HCT116 (cell line): ENCODE measurements around the gene NLRP1. TPM values are rescaled to one million over a fixed set of nuclear protein-coding genes. Genes with fewer than 3 reads are reported as not detected.

Experiments
- ATAC-seq: fragments of 200-7000 bp; cut with Tn5 transposase; 2 replicates; pipeline ENCODE4 v1.9.1; 2020; ENCODE audit warnings: mild to moderate bottlenecking, moderate library complexity
- BruUV-seq: library from RNA; stranded (reverse); fragments of 400-500 nt; replicated peaks from 2 replicates; lab custom pipeline; 2021; lab: Mats Ljungman, UMichigan
- CTCF ChIA-PET: fragments of 300-600 bp; sonication (Branson Sonifier 250); formaldehyde crosslinking; loops from one replicate; lab custom pipeline; 2021; ENCODE audit warnings: antibody characterized with exemption; lab: Charles Lee
- POLR2A ChIA-PET: fragments of 300-600, 350-600 bp; sonication (Branson Sonifier 250); formaldehyde crosslinking; loops from one replicate; lab custom pipeline; 2021; ENCODE audit warnings: antibody characterized with exemption; lab: Charles Lee
- RAD21 ChIA-PET, 2 experiments: fragments of 300-600 bp; sonication (Branson Sonifier 250); formaldehyde crosslinking; loops; one replicate each; lab custom pipeline; 2023; ENCODE audit warnings: low total read pairs in 2 of 2; ENCODE audit not compliant: uncharacterized antibody in 2 of 2, unreplicated experiment in 2 of 2, low non-redundant PET in 1 of 2; lab: Charles Lee
- DNase-seq: peaks from one replicate; pipeline ENCODE4 v3.0.0-alpha.2; 2010; ENCODE audit warnings: low read depth, low spot score
- H2AFZ ChIP-seq: fragments of 200-600 bp; shearing (Covaris generic), sonication (generic); 2 replicates; pipeline ENCODE4 v1.6.1; 2017; ENCODE audit warnings: low read depth, mixed run types, mixed read lengths, antibody characterized with exemption, low read length; ENCODE audit not compliant: poor library complexity, severe bottlenecking
- H3K27ac ChIP-seq: 2 replicates; pipeline ENCODE4 v1.5.1; 2012; ENCODE audit warnings: low read depth, low read length
- H3K27me3 ChIP-seq: fragments of 200-600 bp; sonication (generic); 2 replicates; pipeline ENCODE4 v1.6.1; 2016; ENCODE audit warnings: mixed run types, low read length, mixed read lengths; ENCODE audit not compliant: insufficient read depth
- H3K36me3 ChIP-seq, 2 experiments: fragments of 200-500 bp in 1 of 2; fragments of 200-600 bp in 1 of 2; sonication (Bioruptor generic) in 1 of 2; sonication (generic) in 1 of 2; 2 replicates each; pipeline versions ENCODE4 v1.5.1 to v1.6.1; 2014 to 2016; ENCODE audit warnings: low read length in 2 of 2, inconsistent platforms in 1 of 2, mixed read lengths in 1 of 2, mixed run types in 1 of 2; ENCODE audit not compliant: insufficient read depth in 2 of 2, control insufficient read depth in 1 of 2
- H3K4me1 ChIP-seq, 2 experiments: fragments of 200-600 bp in 1 of 2; sonication (generic) in 1 of 2; 2 replicates each; pipeline versions ENCODE4 v1.5.1 to v1.6.1; 2012 to 2017; ENCODE audit warnings: low read length in 2 of 2, inconsistent platforms in 1 of 2, mild to moderate bottlenecking in 1 of 2, mixed read lengths in 1 of 2, mixed run types in 1 of 2, moderate library complexity in 1 of 2; ENCODE audit not compliant: insufficient read depth in 2 of 2, control insufficient read depth in 1 of 2
- H3K4me2 ChIP-seq: fragments of 200-600 bp; sonication (generic); 2 replicates; pipeline ENCODE4 v1.6.1; 2017; ENCODE audit warnings: mixed run types, low read length, mixed read lengths
- H3K4me3 ChIP-seq, 2 experiments: fragments of 200-600 bp in 1 of 2; sonication (generic) in 1 of 2; replicated peaks in 1 of 2; 2 replicates each; pipeline ENCODE4 v1.5.1; 2011 to 2016; ENCODE audit warnings: low read length in 2 of 2, control low read depth in 1 of 2, low read depth in 1 of 2, mild to moderate bottlenecking in 1 of 2, mixed read lengths in 1 of 2, mixed run types in 1 of 2
- H3K79me2 ChIP-seq: fragments of 200-600 bp; sonication (generic); 2 replicates; pipeline ENCODE4 v1.6.1; 2017; ENCODE audit warnings: mild to moderate bottlenecking, mixed run types, low read length, moderate library complexity, mixed read lengths; ENCODE audit not compliant: insufficient read depth
- H3K9ac ChIP-seq: fragments of 200-600 bp; sonication (generic); 2 replicates; pipeline ENCODE4 v1.6.1; 2016; ENCODE audit warnings: low read length, mixed read lengths
- H3K9me2 ChIP-seq: fragments of 200-600 bp; sonication (generic), shearing (Covaris generic); 2 replicates; pipeline ENCODE4 v1.6.1; 2017; ENCODE audit warnings: mixed run types, mild to moderate bottlenecking, moderate library complexity; ENCODE audit not compliant: insufficient read depth
- H3K9me3 ChIP-seq, 2 experiments: fragments of 200-500 bp in 1 of 2; fragments of 200-600 bp in 1 of 2; sonication (Bioruptor generic) in 1 of 2; sonication (generic) in 1 of 2; 2 replicates each; pipeline ENCODE4 v1.6.1; 2014 to 2017; ENCODE audit warnings: low read length in 2 of 2, mixed read lengths in 2 of 2, inconsistent platforms in 1 of 2, low read depth in 1 of 2, mild to moderate bottlenecking in 1 of 2, mixed run types in 1 of 2, moderate library complexity in 1 of 2; ENCODE audit not compliant: control insufficient read depth in 1 of 2, insufficient read depth in 1 of 2
- H4K20me1 ChIP-seq: fragments of 200-600 bp; sonication (generic), shearing (Covaris generic); 2 replicates; pipeline ENCODE4 v1.6.1; 2017; ENCODE audit warnings: mixed run types, mild to moderate bottlenecking, moderate library complexity; ENCODE audit not compliant: insufficient read depth
- ATF3 ChIP-seq: IDR thresholded peaks from 2 replicates; pipeline ENCODE4 v1.6.1; 2012
- CTCF ChIP-seq, 3 experiments: fragments of 200-600 bp in 1 of 3; sonication (generic) in 1 of 3; IDR thresholded peaks in 2 of 3; conservative IDR thresholded peaks in 1 of 3; 2 replicates each; pipeline ENCODE4 v1.5.1; 2012 to 2017; ENCODE audit warnings: low read depth in 2 of 3, low read length in 2 of 3, antibody characterized with exemption in 1 of 3, borderline replicate concordance in 1 of 3, control low read depth in 1 of 3, mild to moderate bottlenecking in 1 of 3, mixed read lengths in 1 of 3, mixed run types in 1 of 3, moderate library complexity in 1 of 3; ENCODE audit not compliant: insufficient read depth in 1 of 3
- EZH2 ChIP-seq: fragments of 200-600 bp; sonication (generic); IDR thresholded peaks from 2 replicates; pipeline ENCODE4 v1.6.1; 2017; ENCODE audit warnings: antibody characterized with exemption, mixed run types
- EZH2phosphoT487 ChIP-seq: fragments of 200-600 bp; IDR thresholded peaks from 2 replicates; pipeline ENCODE4 v1.6.1; 2018; ENCODE audit warnings: antibody characterized with exemption, borderline replicate concordance
- FOSL1 ChIP-seq: IDR thresholded peaks from 2 replicates; pipeline ENCODE4 v1.6.1; 2012; ENCODE audit warnings: low read depth
- JUND ChIP-seq: IDR thresholded peaks from 2 replicates; pipeline ENCODE4 v1.6.1; 2012
- MAX ChIP-seq: IDR thresholded peaks from 2 replicates; pipeline ENCODE4 v1.6.1; 2012
- POLR2AphosphoS5 ChIP-seq: IDR thresholded peaks from 2 replicates; pipeline ENCODE4 v1.6.1; 2011; ENCODE audit warnings: mild to moderate bottlenecking, low read depth, low read length, moderate library complexity
- RAD21 ChIP-seq: IDR thresholded peaks from 2 replicates; pipeline ENCODE4 v1.6.1; 2012; ENCODE audit warnings: low read depth, mild to moderate bottlenecking
- REST ChIP-seq: IDR thresholded peaks from 2 replicates; pipeline ENCODE4 v1.6.1; 2012; ENCODE audit warnings: low read depth
- SIN3A ChIP-seq: IDR thresholded peaks from 2 replicates; pipeline ENCODE4 v1.6.1; 2012; ENCODE audit warnings: low read depth
- SP1 ChIP-seq: IDR thresholded peaks from 2 replicates; pipeline ENCODE4 v1.6.1; 2012; ENCODE audit warnings: low read depth
- TCF7L2 ChIP-seq: IDR thresholded peaks from 2 replicates; pipeline ENCODE4 v1.7.0; 2011; ENCODE audit warnings: borderline replicate concordance, inconsistent platforms; ENCODE audit not compliant: insufficient read depth, insufficient read length; ENCODE audit errors: extremely low read depth
- YY1 ChIP-seq: IDR thresholded peaks from 2 replicates; pipeline ENCODE4 v1.6.1; 2011; ENCODE audit warnings: low read length, low read depth, moderate library complexity, mild to moderate bottlenecking; ENCODE audit not compliant: insufficient replicate concordance; ENCODE audit errors: extremely low read depth
- ZFX ChIP-seq: fragments of 450-650 bp; IDR thresholded peaks from 2 replicates; pipeline ENCODE4 v1.6.1; 2017
- ZNF274 ChIP-seq: fragments of 200-500 bp; sonication (Bioruptor generic); IDR thresholded peaks from 2 replicates; pipeline ENCODE4 v1.6.1; 2014; ENCODE audit warnings: mild to moderate bottlenecking, low read depth, low read length, inconsistent platforms
- intact Hi-C: fragments of 100-400 bp; cut with micrococcal nuclease; formaldehyde crosslinking; loops from 2 replicates; pipeline ENCODE4 v1.10.0; 2022
- total RNA-seq: library from RNA; stranded (reverse); gene quantifications from one replicate; pipeline ENCODE4 v1.2.1, GENCODE V29; 2021; ENCODE audit not compliant: unreplicated experiment

NLRP1 gene
- total RNA-seq, 1 experiment from 2014 or later, result 7.2 TPM

GRCh38 chr17:5480962-5481361, 103.3 kb downstream of the NLRP1 start:
- H3K36me3 ChIP-seq, result peaks cover 47 to 54% of the 10 kb centered on the region in 2 experiments; a peak in 3 of 4 replicates
- ChIA-PET POLR2A (no interaction called here), CTCF (no interaction called here)

GRCh38 chr17:5478992-5479391, 105.3 kb downstream of the NLRP1 start:
- intact Hi-C loops, result no loop called here
- no peak for DNase-seq
- ChIA-PET CTCF (no interaction called here), RAD21 (no interaction called here), POLR2A (no interaction called here)
- Histone ChIP-seq H3K4me1 (no peaks in the 10 kb centered on the region), H2AFZ (no peak overlapping the region), H3K4me2 (no peak overlapping the region), H3K4me3 (no peak overlapping the region), H3K79me2 (peaks cover 50% of the 10 kb centered on the region), H3K27ac (no peak overlapping the region), H4K20me1 (no peaks in the 10 kb centered on the region), H3K9me3 (no peaks in the 10 kb centered on the region), H3K9ac (no peak overlapping the region), H3K36me3 (peaks cover 48 to 68% of the 10 kb centered on the region in 2 experiments), H3K9me2 (no peaks in the 10 kb centered on the region), H3K27me3 (no peaks in the 10 kb centered on the region)
- no TSS peak for BruUV-seq
- no peak for ATAC-seq
- TF ChIP-seq REST (no peak), YY1 (no peak), MAX (no peak), EZH2phosphoT487 (no peak), JUND (no peak), ZNF274 (no peak), POLR2AphosphoS5 (no peak), ATF3 (no peak), SIN3A (no peak), CTCF (IDR thresholded peaks at IDR 0.05 in 2 of 3, conservative IDR thresholded peaks at IDR 0.05 in 1 of 3; ENCODE audit: borderline replicate concordance in 1 of 3, insufficient read depth in 1 of 3, low read depth in 2 of 3, low read length in 2 of 3) (no peak), EZH2 (no peak), SP1 (no peak), RAD21 (no peak), ZFX (no peak), TCF7L2 (no peak)

More at GRCh38 chr17:5480962-5481361, 103.3 kb downstream of the NLRP1 start:
- no peak overlapping the region for H3K4me3 ChIP-seq
- H3K9ac ChIP-seq, result no peak overlapping the region
- no peak for ATAC-seq
- H3K9me2 ChIP-seq, result no peaks in the 10 kb centered on the region
- H3K4me2 ChIP-seq, result no peak overlapping the region
- DNase-seq, result no peak
- H3K4me1 ChIP-seq, result peaks cover 7 to 8% of the 10 kb centered on the region in 2 experiments
- intact Hi-C loops, result no loop called here
- no peak for TF ChIP-seq FOSL1
- RAD21 ChIA-PET, result no interaction called here
- H3K79me2 ChIP-seq, result peaks cover 63% of the 10 kb centered on the region
- no peaks in the 10 kb centered on the region for H3K27me3 ChIP-seq
- no peaks in the 10 kb centered on the region for H4K20me1 ChIP-seq
- no peak overlapping the region for H3K27ac ChIP-seq
- no peak overlapping the region for H2AFZ ChIP-seq
- no peaks in the 10 kb centered on the region for H3K9me3 ChIP-seq
- no TSS peak for BruUV-seq
